Measurements from ENCODE around the gene SSR4. TPM values are rescaled to one million over a fixed set of nuclear protein-coding genes. Genes with fewer than 3 reads are reported as not detected.
A peak's percentile ranks its signal among the peaks of the same experiment; 100 is the strongest.

SSR4 gene
- total and polyA plus RNA-seq, 2 experiments from 2014 or later: 124 to 374 TPM

GRCh38 chrX:153828723-153829548 lies 34.5 kb downstream of the SSR4 start:
- H3K27ac ChIP-seq: no peak overlapping the region

DNA sequence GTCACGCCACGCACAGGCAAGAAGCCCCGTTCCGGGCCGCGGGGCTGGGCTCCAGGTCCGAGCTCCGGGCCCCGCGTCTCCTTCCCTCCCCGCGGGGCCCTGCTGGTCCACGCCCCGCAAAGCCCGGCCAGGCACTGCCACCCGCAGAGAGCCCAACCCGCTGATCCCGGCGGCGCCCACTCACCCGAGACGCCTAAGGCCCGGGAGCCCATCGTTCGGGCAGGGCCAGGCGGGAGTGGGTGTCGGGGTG lies 35.0 kb downstream of the SSR4 start:
- Histone ChIP-seq H3K9me3 (ENCODE audit: low read depth) (no peaks in the 10 kb centered on the region), H3K27ac (no peak overlapping the region), H3K4me3 (peak overlapping the region; percentile 3), H3K36me3 (no peaks in the 10 kb centered on the region), H3K27me3 (peaks cover 40% of the 10 kb centered on the region), H3K4me1 (ENCODE audit: low read depth) (no peaks in the 10 kb centered on the region)
- DNase-seq (ENCODE audit: low read depth in 1 of 2, low spot score in 1 of 2): no peak
- TF ChIP-seq, protein P1, sequence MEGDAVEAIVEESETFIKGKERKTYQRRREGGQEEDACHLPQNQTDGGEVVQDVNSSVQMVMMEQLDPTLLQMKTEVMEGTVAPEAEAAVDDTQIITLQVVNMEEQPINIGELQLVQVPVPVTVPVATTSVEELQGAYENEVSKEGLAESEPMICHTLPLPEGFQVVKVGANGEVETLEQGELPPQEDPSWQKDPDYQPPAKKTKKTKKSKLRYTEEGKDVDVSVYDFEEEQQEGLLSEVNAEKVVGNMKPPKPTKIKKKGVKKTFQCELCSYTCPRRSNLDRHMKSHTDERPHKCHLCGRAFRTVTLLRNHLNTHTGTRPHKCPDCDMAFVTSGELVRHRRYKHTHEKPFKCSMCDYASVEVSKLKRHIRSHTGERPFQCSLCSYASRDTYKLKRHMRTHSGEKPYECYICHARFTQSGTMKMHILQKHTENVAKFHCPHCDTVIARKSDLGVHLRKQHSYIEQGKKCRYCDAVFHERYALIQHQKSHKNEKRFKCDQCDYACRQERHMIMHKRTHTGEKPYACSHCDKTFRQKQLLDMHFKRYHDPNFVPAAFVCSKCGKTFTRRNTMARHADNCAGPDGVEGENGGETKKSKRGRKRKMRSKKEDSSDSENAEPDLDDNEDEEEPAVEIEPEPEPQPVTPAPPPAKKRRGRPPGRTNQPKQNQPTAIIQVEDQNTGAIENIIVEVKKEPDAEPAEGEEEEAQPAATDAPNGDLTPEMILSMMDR (IDR thresholded peaks at IDR 0.05; ENCODE audit: low read depth, low read length): no peak

More at GRCh38 chrX:153828723-153829548, 34.5 kb downstream of the SSR4 start:
- no peaks in the 10 kb centered on the region for H3K9me3 ChIP-seq (ENCODE audit: low read depth)
- H3K27me3 ChIP-seq: peaks cover 40% of the 10 kb centered on the region
- peak overlapping the region; percentile 3 for H3K4me3 ChIP-seq
- TF ChIP-seq, protein P1 (IDR thresholded peaks at IDR 0.05; ENCODE audit: low read depth, low read length): no peak
- DNase-seq (ENCODE audit: low read depth in 1 of 2, low spot score in 1 of 2): peak; percentile 15 to 54
- H3K4me1 ChIP-seq (ENCODE audit: low read depth): no peaks in the 10 kb centered on the region
- H3K36me3 ChIP-seq: no peaks in the 10 kb centered on the region

DNA sequence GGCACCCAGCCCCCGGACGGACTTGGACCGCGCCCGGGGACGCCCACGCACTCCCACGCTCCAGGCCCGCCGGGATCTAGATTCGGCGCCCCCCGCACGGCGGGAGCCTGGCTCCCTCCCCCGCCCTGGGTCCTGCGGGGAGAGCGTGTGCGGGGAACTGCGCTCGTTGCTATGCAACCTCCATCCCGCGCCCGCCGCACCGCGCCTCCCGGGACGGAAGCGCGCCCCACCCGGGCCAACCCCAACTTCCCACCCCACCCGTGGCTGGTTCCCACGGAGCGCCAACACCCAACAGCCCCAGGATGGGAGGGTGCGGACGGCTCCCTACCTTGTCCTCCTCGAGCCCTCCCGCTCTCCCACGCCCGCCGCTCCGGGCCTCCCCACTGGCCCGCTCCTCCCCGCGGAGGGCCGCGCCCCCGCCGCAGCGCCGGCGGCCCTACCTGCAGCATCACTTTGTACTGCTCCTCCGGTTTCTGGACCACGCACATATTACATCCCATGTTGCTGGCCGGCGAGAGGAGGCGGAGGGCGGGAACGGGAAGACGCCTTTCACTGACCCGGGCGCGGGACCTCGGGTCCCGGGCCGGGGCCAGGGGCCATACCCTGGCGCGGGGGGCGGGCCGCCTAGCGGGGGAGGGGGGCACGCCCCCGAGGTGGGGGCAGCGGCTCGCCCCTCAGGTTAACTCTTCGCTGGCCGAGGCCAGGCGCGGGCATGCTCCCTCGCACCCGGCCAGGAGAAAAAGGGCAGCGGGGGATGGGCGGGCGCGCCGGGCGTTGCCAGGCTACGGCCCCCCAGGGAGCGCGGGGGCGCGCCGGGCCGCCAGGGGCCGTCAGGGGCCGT lies 35.6 kb downstream of the SSR4 start, which contains the start of gene PDZD4:
TSS of gene PDZD4 (minus strand) at position 746 of the 841 bp plus-strand sequence. CDS start at position 500, 246 bp downstream.
- no peaks in the 10 kb centered on the region for H3K9me3 ChIP-seq (ENCODE audit: low read depth)
- H3K27ac ChIP-seq: no peak within 1 kb of the TSS
- no peaks in the 10 kb centered on the region for H3K36me3 ChIP-seq
- no peaks in the 10 kb centered on the region for H3K4me1 ChIP-seq (ENCODE audit: low read depth)
- H3K4me3 ChIP-seq: peak within 1 kb of the TSS; percentile 28
- TF ChIP-seq, protein P1 (IDR thresholded peaks at IDR 0.05; ENCODE audit: low read depth, low read length): no peak
- peaks cover 40% of the 10 kb centered on the region for H3K27me3 ChIP-seq
- DNase-seq (ENCODE audit: low read depth in 1 of 2, low spot score in 1 of 2): peak in 1 of 2 donors; percentile 22

DNA sequence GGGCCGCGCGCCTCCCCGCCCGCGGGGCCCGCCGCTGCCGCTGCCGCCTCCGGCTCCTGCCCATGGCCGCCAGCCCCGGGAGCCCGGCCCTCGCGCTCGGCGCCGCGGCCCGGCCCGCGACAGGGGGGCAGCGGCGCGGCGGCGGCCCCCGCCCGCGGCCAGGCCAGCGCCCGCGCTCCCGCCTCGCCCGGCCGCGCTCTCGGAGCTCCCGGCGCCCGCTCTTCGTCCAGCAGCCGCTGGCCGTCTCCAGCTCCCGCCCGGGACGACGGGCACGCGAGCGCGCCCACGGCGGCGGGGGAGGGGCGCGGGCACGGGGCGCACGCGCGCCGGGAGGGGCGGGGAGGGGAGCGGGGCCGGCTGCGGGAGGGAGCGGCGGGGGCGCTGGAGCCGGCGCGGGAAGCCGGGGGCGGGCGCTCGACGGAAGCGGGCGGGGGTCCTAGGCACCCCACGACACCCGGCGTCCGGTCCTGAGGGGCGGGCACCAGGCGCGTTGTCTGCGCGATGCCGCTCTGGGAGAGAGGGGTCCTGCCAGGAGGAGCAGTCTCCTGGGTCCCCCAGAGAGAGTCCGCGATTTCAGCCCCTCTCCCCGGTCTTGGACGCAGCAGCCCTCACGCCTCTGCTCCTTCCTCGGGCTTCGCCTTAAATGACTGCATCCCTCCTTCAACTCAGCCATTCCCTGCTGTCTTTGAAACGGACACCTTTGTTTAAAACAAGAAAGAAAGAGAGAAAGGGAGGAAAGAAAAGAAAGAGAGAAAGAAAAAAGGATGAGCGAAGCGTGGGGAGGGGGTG lies 36.4 kb downstream of the SSR4 start:
- no peaks in the 10 kb centered on the region for H3K9me3 ChIP-seq (ENCODE audit: low read depth)
- no peaks in the 10 kb centered on the region for H3K4me1 ChIP-seq (ENCODE audit: low read depth)
- peak in 1 of 2 donors; percentile 11 for DNase-seq (ENCODE audit: low read depth in 1 of 2, low spot score in 1 of 2)
- no peak overlapping the region for H3K27ac ChIP-seq
- TF ChIP-seq, protein P1 (IDR thresholded peaks at IDR 0.05; ENCODE audit: low read depth, low read length): no peak
- peaks cover 40% of the 10 kb centered on the region for H3K27me3 ChIP-seq
- no peak overlapping the region for H3K4me3 ChIP-seq
- H3K36me3 ChIP-seq: no peaks in the 10 kb centered on the region

GRCh38 chrX:153831429-153832150 lies 37.1 kb downstream of the SSR4 start:
- peaks cover 40% of the 10 kb centered on the region for H3K27me3 ChIP-seq
- H3K27ac ChIP-seq: no peak overlapping the region
- no peak overlapping the region for H3K4me3 ChIP-seq
- DNase-seq (ENCODE audit: low read depth in 1 of 2, low spot score in 1 of 2): no peak
- TF ChIP-seq, protein P1 (IDR thresholded peaks at IDR 0.05; ENCODE audit: low read depth, low read length): no peak
- no peaks in the 10 kb centered on the region for H3K9me3 ChIP-seq (ENCODE audit: low read depth)
- H3K36me3 ChIP-seq: no peaks in the 10 kb centered on the region
- no peaks in the 10 kb centered on the region for H3K4me1 ChIP-seq (ENCODE audit: low read depth)

Measured in cardiac muscle cell (in vitro differentiated cells and primary cell).